ENCODE results near the gene ABHD17A.

Gene ABHD17A

GRCh38 chr19:1874554-1875185, 10.6 kb downstream of the ABHD17A start:
- H3K27me3 ChIP-seq (ENCODE audit: insufficient read depth, insufficient read length): no peaks in the 10 kb centered on the region
- peaks cover 17% of the 10 kb centered on the region for H3K4me1 ChIP-seq (ENCODE audit: insufficient read depth, insufficient read length)
- H3K9me3 ChIP-seq (ENCODE audit: insufficient read depth, low read length): no peaks in the 10 kb centered on the region
- peak overlapping the region; percentile 100 for H3K9ac ChIP-seq (ENCODE audit: insufficient read length, low read depth)
- peak overlapping the region; percentile 100 for H3K4me3 ChIP-seq (ENCODE audit: insufficient read length, low read depth)
- no peak for TF ChIP-seq ZNF274 (IDR thresholded peaks at IDR 0.05; ENCODE audit: low read depth, low read length)
- TF ChIP-seq YY1 (IDR thresholded peaks at IDR 0.05; ENCODE audit: insufficient read depth, insufficient read length): no peak
- TF ChIP-seq SUZ12 (IDR thresholded peaks at IDR 0.05; ENCODE audit: extremely low read depth, insufficient read depth, insufficient read length): no peak
- peaks cover 28% of the 10 kb centered on the region for H3K36me3 ChIP-seq (ENCODE audit: insufficient read depth, insufficient read length, low read length)
- DNase-seq (ENCODE audit: low read depth, low spot score): no peak

- H3K4me1 ChIP-seq (ENCODE audit: insufficient read depth, insufficient read length): peaks cover 17% of the 10 kb centered on the region
- H3K36me3 ChIP-seq (ENCODE audit: insufficient read depth, insufficient read length, low read length): peaks cover 28% of the 10 kb centered on the region
Measured at GRCh38 chr19:1873524-1874473, 11.5 kb downstream of the ABHD17A start.

GRCh38 chr19:1872807-1873523, 12.3 kb downstream of the ABHD17A start:
- H3K4me3 ChIP-seq (ENCODE audit: insufficient read length, low read depth): no peak overlapping the region
- H3K4me1 ChIP-seq (ENCODE audit: insufficient read depth, insufficient read length): peaks cover 17% of the 10 kb centered on the region
- H3K27me3 ChIP-seq (ENCODE audit: insufficient read depth, insufficient read length): no peaks in the 10 kb centered on the region
- H3K9ac ChIP-seq (ENCODE audit: insufficient read length, low read depth): peak overlapping the region; percentile 17
- H3K36me3 ChIP-seq (ENCODE audit: insufficient read depth, insufficient read length, low read length): peaks cover 28% of the 10 kb centered on the region
- DNase-seq (ENCODE audit: low read depth, low spot score): no peak
- TF ChIP-seq YY1 (IDR thresholded peaks at IDR 0.05; ENCODE audit: insufficient read depth, insufficient read length) (no peak), SUZ12 (IDR thresholded peaks at IDR 0.05; ENCODE audit: extremely low read depth, insufficient read depth, insufficient read length) (no peak), ZNF274 (IDR thresholded peaks at IDR 0.05; ENCODE audit: low read depth, low read length) (no peak)
- H3K9me3 ChIP-seq (ENCODE audit: insufficient read depth, low read length): no peaks in the 10 kb centered on the region

More at GRCh38 chr19:1873524-1874473, 11.5 kb downstream of the ABHD17A start:
- DNase-seq (ENCODE audit: low read depth, low spot score): no peak
- H3K9me3 ChIP-seq (ENCODE audit: insufficient read depth, low read length): no peaks in the 10 kb centered on the region
- H3K4me3 ChIP-seq (ENCODE audit: insufficient read length, low read depth): no peak overlapping the region
- no peaks in the 10 kb centered on the region for H3K27me3 ChIP-seq (ENCODE audit: insufficient read depth, insufficient read length)
- TF ChIP-seq YY1 (IDR thresholded peaks at IDR 0.05; ENCODE audit: insufficient read depth, insufficient read length): no peak
- TF ChIP-seq SUZ12 (IDR thresholded peaks at IDR 0.05; ENCODE audit: extremely low read depth, insufficient read depth, insufficient read length): no peak
- no peak for TF ChIP-seq ZNF274 (IDR thresholded peaks at IDR 0.05; ENCODE audit: low read depth, low read length)
- H3K9ac ChIP-seq (ENCODE audit: insufficient read length, low read depth): peak overlapping the region; percentile 100

- Histone ChIP-seq H3K4me1 (ENCODE audit: insufficient read depth, insufficient read length) (peaks cover 21% of the 10 kb centered on the region), H3K4me3 (ENCODE audit: insufficient read length, low read depth) (no peak overlapping the region), H3K9ac (ENCODE audit: insufficient read length, low read depth) (no peak overlapping the region), H3K36me3 (ENCODE audit: insufficient read depth, insufficient read length, low read length) (peaks cover 35% of the 10 kb centered on the region), H3K9me3 (ENCODE audit: insufficient read depth, low read length) (no peaks in the 10 kb centered on the region), H3K27me3 (ENCODE audit: insufficient read depth, insufficient read length) (no peaks in the 10 kb centered on the region)
- no peak for TF ChIP-seq YY1 (IDR thresholded peaks at IDR 0.05; ENCODE audit: insufficient read depth, insufficient read length)
- TF ChIP-seq ZNF274 (IDR thresholded peaks at IDR 0.05; ENCODE audit: low read depth, low read length): no peak
- no peak for TF ChIP-seq SUZ12 (IDR thresholded peaks at IDR 0.05; ENCODE audit: extremely low read depth, insufficient read depth, insufficient read length)
- DNase-seq (ENCODE audit: low read depth, low spot score): no peak
Measured at GRCh38 chr19:1871630-1872029, 13.7 kb downstream of the ABHD17A start.

- no peak overlapping the region for H3K9ac ChIP-seq (ENCODE audit: insufficient read length, low read depth)
Measured at GRCh38 chr19:1871140-1871597, 14.1 kb downstream of the ABHD17A start.

GRCh38 chr19:1868971-1869370, 16.3 kb downstream of the ABHD17A start:
- DNase-seq (ENCODE audit: low read depth, low spot score): no peak
- H3K27me3 ChIP-seq (ENCODE audit: insufficient read depth, insufficient read length): no peaks in the 10 kb centered on the region
- H3K36me3 ChIP-seq (ENCODE audit: insufficient read depth, insufficient read length, low read length): peaks cover 31% of the 10 kb centered on the region
- TF ChIP-seq SUZ12 (IDR thresholded peaks at IDR 0.05; ENCODE audit: extremely low read depth, insufficient read depth, insufficient read length) (no peak), ZNF274 (IDR thresholded peaks at IDR 0.05; ENCODE audit: low read depth, low read length) (no peak), YY1 (IDR thresholded peaks at IDR 0.05; ENCODE audit: insufficient read depth, insufficient read length) (no peak)
- H3K4me1 ChIP-seq (ENCODE audit: insufficient read depth, insufficient read length): peaks cover 21% of the 10 kb centered on the region
- H3K9ac ChIP-seq (ENCODE audit: insufficient read length, low read depth): no peak overlapping the region
- H3K4me3 ChIP-seq (ENCODE audit: insufficient read length, low read depth): no peak overlapping the region
- peaks cover 7% of the 10 kb centered on the region; the same call in 1 of the 2 replicates for H3K9me3 ChIP-seq (ENCODE audit: insufficient read depth, low read length)

More at GRCh38 chr19:1871140-1871597, 14.1 kb downstream of the ABHD17A start:
- H3K9me3 ChIP-seq (ENCODE audit: insufficient read depth, low read length): no peaks in the 10 kb centered on the region
- H3K4me1 ChIP-seq (ENCODE audit: insufficient read depth, insufficient read length): peaks cover 21% of the 10 kb centered on the region
- TF ChIP-seq SUZ12 (IDR thresholded peaks at IDR 0.05; ENCODE audit: extremely low read depth, insufficient read depth, insufficient read length) (no peak), ZNF274 (IDR thresholded peaks at IDR 0.05; ENCODE audit: low read depth, low read length) (no peak), YY1 (IDR thresholded peaks at IDR 0.05; ENCODE audit: insufficient read depth, insufficient read length) (no peak)
- no peak for DNase-seq (ENCODE audit: low read depth, low spot score)
- peaks cover 35% of the 10 kb centered on the region for H3K36me3 ChIP-seq (ENCODE audit: insufficient read depth, insufficient read length, low read length)
- H3K4me3 ChIP-seq (ENCODE audit: insufficient read length, low read depth): no peak overlapping the region
- H3K27me3 ChIP-seq (ENCODE audit: insufficient read depth, insufficient read length): no peaks in the 10 kb centered on the region
